Measurements from ENCODE around the gene BICD2. TPM values are rescaled to one million over a fixed set of nuclear protein-coding genes. Genes with fewer than 3 reads are reported as not detected.

Gene BICD2
- total RNA-seq, 2 donors from 2014 or later = 32.2 to 40.4 TPM

DNA sequence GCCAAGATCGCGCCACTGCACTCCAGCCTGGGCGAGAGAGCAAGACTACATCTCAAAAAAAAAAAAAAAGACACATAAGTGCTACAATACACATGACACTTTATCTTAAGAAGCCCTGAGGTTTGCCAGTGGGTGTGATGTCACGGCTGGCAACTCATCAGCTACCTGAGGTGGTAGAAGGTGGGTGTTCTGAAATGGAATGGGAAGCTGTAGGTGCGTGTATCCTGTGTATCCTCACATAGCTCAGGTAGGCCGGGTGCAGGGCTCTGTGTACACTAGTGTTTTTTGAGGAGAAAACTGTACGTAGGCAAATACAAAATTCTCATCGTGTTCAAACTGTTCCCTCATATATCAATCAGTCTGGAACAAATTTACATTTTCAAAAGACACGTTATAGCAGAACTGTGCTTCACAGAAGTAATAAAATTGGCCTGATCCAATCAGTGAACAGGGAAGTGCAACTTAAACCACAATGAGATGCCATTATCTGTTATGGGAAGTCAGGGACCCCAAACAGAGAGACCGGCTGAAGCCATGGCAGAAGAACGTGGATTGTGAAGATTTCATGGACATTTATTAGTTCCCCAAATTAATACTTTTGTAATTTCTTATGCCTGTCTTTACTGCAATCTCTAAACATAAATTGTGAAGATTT, 10.4 kb downstream of the BICD2 start:
- TF ChIP-seq, protein P1, sequence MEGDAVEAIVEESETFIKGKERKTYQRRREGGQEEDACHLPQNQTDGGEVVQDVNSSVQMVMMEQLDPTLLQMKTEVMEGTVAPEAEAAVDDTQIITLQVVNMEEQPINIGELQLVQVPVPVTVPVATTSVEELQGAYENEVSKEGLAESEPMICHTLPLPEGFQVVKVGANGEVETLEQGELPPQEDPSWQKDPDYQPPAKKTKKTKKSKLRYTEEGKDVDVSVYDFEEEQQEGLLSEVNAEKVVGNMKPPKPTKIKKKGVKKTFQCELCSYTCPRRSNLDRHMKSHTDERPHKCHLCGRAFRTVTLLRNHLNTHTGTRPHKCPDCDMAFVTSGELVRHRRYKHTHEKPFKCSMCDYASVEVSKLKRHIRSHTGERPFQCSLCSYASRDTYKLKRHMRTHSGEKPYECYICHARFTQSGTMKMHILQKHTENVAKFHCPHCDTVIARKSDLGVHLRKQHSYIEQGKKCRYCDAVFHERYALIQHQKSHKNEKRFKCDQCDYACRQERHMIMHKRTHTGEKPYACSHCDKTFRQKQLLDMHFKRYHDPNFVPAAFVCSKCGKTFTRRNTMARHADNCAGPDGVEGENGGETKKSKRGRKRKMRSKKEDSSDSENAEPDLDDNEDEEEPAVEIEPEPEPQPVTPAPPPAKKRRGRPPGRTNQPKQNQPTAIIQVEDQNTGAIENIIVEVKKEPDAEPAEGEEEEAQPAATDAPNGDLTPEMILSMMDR (IDR thresholded peaks at IDR 0.05) = no peak

DNA sequence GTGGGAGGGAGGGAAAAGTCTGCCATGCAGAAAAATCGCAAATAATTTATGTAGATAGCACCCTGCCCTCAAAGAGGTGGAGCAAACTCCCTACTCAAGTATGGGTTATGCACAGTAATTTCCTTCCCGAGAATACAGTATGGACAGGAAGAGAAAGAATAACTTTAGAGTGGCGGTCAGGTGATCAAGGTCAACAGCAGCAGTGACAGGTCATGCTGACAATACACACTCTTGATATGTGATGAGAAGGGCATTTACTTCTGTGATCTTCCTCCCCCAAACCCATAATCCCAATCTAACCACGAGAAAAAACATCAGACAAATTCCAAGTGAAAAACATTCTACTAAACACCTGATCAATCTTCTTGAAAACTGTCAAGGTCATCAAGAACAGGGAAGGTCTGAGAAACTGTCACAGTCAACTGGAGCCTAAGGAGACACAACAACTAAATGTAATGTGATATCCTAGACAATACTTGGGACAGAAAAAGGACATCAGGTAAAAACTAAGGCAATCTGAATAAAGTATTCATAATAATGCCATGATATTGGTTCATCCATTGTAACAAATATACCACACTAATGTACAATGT, 11.7 kb downstream of the BICD2 start:
- peaks cover 0 to 50% of the 10 kb centered on the region in 2 donors for H3K4me1 ChIP-seq
- no peak overlapping the region for H3K4me3 ChIP-seq
- H3K36me3 ChIP-seq = no peaks in the 10 kb centered on the region
- TF ChIP-seq, protein P1 (IDR thresholded peaks at IDR 0.05) = no peak
- H3K27me3 ChIP-seq = no peaks in the 10 kb centered on the region
- H3K27ac ChIP-seq = no peak overlapping the region
- no peaks in the 10 kb centered on the region for H3K9me3 ChIP-seq
- DNase-seq (ENCODE audit: low spot score) = no peak

More for the DNA sequence above, 10.4 kb downstream of the BICD2 start:
- no peak overlapping the region for H3K4me3 ChIP-seq
- H3K27ac ChIP-seq = no peak overlapping the region
- no peak for DNase-seq (ENCODE audit: low spot score)
- H3K36me3 ChIP-seq = no peaks in the 10 kb centered on the region
- peaks cover 0 to 40% of the 10 kb centered on the region in 2 donors for H3K4me1 ChIP-seq
- no peaks in the 10 kb centered on the region for H3K9me3 ChIP-seq
- no peaks in the 10 kb centered on the region for H3K27me3 ChIP-seq

DNA sequence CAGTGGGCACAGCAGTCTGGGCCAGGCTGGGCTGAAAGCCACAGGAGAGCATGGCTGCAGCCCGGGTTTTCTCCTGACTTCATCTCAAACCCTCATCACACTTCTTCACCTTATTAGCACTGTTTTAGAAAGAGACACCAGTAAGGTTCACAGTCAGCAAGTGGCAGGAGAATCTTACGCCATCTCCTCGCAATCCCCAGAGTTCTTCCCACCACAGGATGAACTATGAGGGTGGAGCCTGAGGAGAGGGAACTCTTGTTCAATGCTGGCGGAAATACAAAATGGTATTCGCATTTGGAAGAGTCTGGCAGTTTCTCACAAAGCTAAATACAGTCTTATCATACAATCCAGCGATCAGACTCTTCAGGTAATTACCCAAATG, 14.7 kb downstream of the BICD2 start:
- Histone ChIP-seq H3K27ac (peak overlapping the region; percentile 52 to 59), H3K27me3 (no peaks in the 10 kb centered on the region), H3K4me1 (peaks cover 0 to 73% of the 10 kb centered on the region in 2 donors), H3K36me3 (no peaks in the 10 kb centered on the region), H3K9me3 (no peaks in the 10 kb centered on the region), H3K4me3 (no peak overlapping the region)
- TF ChIP-seq, protein P1 (IDR thresholded peaks at IDR 0.05) = no peak
- no peak for DNase-seq (ENCODE audit: low spot score)

DNA sequence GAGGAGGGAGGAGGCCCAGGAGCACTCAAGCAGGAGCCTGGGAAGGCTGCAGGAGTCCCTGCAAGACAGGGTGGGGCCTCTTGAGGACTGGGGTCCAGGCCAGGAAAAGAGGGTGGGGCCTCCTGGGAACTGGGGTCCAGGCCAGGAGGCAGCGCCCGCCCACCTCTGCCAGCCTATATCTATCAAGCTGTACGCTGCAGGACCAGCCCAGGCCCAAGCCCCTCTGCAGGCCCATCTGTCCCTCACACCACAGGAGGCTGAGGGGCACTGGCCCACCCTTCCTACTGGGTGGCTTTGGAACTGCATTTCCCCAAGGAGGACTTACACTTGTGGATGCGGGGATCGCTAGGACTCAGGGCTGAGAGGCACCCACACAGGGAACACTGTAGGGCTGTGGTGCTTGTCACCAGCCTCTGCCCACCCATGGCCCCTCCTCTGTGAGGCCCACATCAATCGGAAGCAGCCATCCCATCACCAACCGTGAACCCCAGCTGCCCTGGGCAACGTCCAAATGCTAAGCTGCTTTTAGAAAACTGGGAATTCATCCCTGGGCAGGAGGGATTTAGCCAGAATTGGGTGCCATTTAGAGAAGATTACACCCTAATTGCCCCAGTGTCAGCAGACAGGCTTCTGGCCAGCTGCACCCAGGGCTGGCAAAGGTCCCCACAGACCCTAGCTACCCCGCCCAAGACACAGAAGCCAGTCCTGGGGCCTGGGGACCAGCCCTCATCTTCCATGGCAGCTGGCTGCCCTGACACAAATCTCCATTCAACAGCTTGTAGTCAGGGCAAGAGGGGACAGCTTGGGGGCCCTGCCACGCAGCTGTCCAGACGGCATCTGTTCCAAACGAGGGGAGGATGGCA, 15.3 kb downstream of the BICD2 start:
- no peak for DNase-seq (ENCODE audit: low spot score)
- no peaks in the 10 kb centered on the region for H3K27me3 ChIP-seq
- TF ChIP-seq, protein P1 (IDR thresholded peaks at IDR 0.05) = no peak
- no peaks in the 10 kb centered on the region for H3K9me3 ChIP-seq
- H3K27ac ChIP-seq = peak overlapping the region; percentile 52 to 59
- H3K36me3 ChIP-seq = no peaks in the 10 kb centered on the region
- no peak overlapping the region for H3K4me3 ChIP-seq
- H3K4me1 ChIP-seq = peaks cover 0 to 74% of the 10 kb centered on the region in 2 donors

DNA sequence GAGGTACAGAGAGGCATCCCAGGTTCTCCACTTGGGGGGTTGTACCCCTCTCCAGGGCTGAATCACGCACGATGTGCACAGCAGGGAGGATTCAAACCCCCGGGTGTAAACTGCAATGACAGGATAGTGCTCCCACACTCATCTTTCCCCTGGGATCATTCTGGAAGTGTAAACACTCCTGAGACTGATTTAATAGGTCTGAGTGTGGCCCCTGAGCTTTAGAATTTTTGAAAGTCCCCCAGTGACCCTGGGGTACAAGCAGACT, 16.5 kb downstream of the BICD2 start:
- H3K9me3 ChIP-seq = no peaks in the 10 kb centered on the region
- H3K36me3 ChIP-seq = no peaks in the 10 kb centered on the region
- no peak overlapping the region for H3K4me3 ChIP-seq
- no peak overlapping the region for H3K27ac ChIP-seq
- no peaks in the 10 kb centered on the region for H3K27me3 ChIP-seq
- TF ChIP-seq, protein P1 (IDR thresholded peaks at IDR 0.05) = no peak
- no peak for DNase-seq (ENCODE audit: low spot score)
- H3K4me1 ChIP-seq = peaks cover 0 to 71% of the 10 kb centered on the region in 2 donors

Measured in right atrium auricular region (tissue), 2 donors.